CD14-positive monocyte (primary cell): ENCODE measurements around the gene DTD1. TPM values are rescaled to one million over a fixed set of nuclear protein-coding genes. Genes with fewer than 3 reads are reported as not detected.

ENCODE experiments used
- DNase-seq, 3 donors: peaks; one replicate each; pipeline ENCODE4 v3.0.0-alpha.2; 2011 to 2022
- H2AFZ ChIP-seq: 2 replicates; pipeline ENCODE4 v1.6.0; 2012; ENCODE audit warnings: mild to moderate bottlenecking, low read depth, low read length, inconsistent platforms; ENCODE audit not compliant: insufficient read depth, poor library complexity, severe bottlenecking
- H3K27ac ChIP-seq, 2 donors: 1 replicate in 1 of 2; 2 replicates in 1 of 2; pipeline ENCODE4 v1.5.1; 2012 to 2013; ENCODE audit warnings: low read length in 2 of 2, control low read depth in 1 of 2, inconsistent platforms in 1 of 2, low read depth in 1 of 2, mild to moderate bottlenecking in 1 of 2
- H3K27me3 ChIP-seq, 2 donors: one replicate each; pipeline versions ENCODE4 v1.6.0 to v1.6.1; 2011 to 2013; ENCODE audit warnings: low read length in 2 of 2; ENCODE audit not compliant: control insufficient read depth in 2 of 2, insufficient read depth in 2 of 2
- H3K36me3 ChIP-seq, 2 donors: replicated peaks in 1 of 2; 1 replicate in 1 of 2; 2 replicates in 1 of 2; pipeline versions ENCODE4 v1.5.1 to v1.6.1; 2012 to 2013; ENCODE audit warnings: low read length in 2 of 2, control low read depth in 1 of 2, inconsistent platforms in 1 of 2, mild to moderate bottlenecking in 1 of 2; ENCODE audit not compliant: insufficient read depth in 2 of 2, control insufficient read depth in 1 of 2
- H3K4me1 ChIP-seq, 2 donors: 1 replicate in 1 of 2; 2 replicates in 1 of 2; pipeline versions ENCODE4 v1.5.1 to v1.6.1; 2012 to 2013; ENCODE audit warnings: low read length in 2 of 2, control low read depth in 1 of 2, inconsistent platforms in 1 of 2, mild to moderate bottlenecking in 1 of 2, moderate library complexity in 1 of 2; ENCODE audit not compliant: insufficient read depth in 2 of 2, control insufficient read depth in 1 of 2
- H3K4me2 ChIP-seq: replicated peaks from 2 replicates; pipeline ENCODE3; 2012; ENCODE audit warnings: low read length, moderate library complexity, mild to moderate bottlenecking; ENCODE audit not compliant: poor library complexity, severe bottlenecking; ENCODE audit errors: extremely low read depth
- H3K4me3 ChIP-seq, 3 experiments: fragments of 200-600 bp in 1 of 3; sonication (generic) in 1 of 3; replicated peaks in 1 of 3; 1 replicate in 2 of 3; 2 replicates in 1 of 3; pipeline ENCODE4 v1.5.1; 2011 to 2013; ENCODE audit warnings: low read length in 3 of 3, mild to moderate bottlenecking in 3 of 3, control low read depth in 2 of 3, low read depth in 2 of 3, inconsistent platforms in 1 of 3, moderate library complexity in 1 of 3
- H3K79me2 ChIP-seq: 2 replicates; pipeline ENCODE4 v1.6.0; 2012; ENCODE audit warnings: mild to moderate bottlenecking, control low read depth, inconsistent platforms, low read length, moderate library complexity; ENCODE audit not compliant: insufficient read depth
- H3K9ac ChIP-seq: 2 replicates; pipeline ENCODE4 v1.6.0; 2017; ENCODE audit warnings: low read length, mild to moderate bottlenecking; ENCODE audit not compliant: insufficient read depth, poor library complexity, severe bottlenecking
- H3K9me3 ChIP-seq, 2 donors: replicated peaks in 1 of 2; 1 replicate in 1 of 2; 2 replicates in 1 of 2; pipeline versions ENCODE4 v1.5.1 to v1.6.1; 2012 to 2013; ENCODE audit warnings: low read length in 2 of 2, control low read depth in 1 of 2; ENCODE audit not compliant: control insufficient read depth in 1 of 2, insufficient read depth in 1 of 2
- H4K20me1 ChIP-seq: 2 replicates; pipeline ENCODE4 v1.6.0; 2012; ENCODE audit warnings: mild to moderate bottlenecking, low read length, control low read depth, moderate library complexity; ENCODE audit not compliant: insufficient read depth
- H3K27ac Mint-ChIP-seq, 7 donors: one replicate each; pipeline ENCODE4 v1.8.0; 2020; ENCODE audit warnings: mild to moderate bottlenecking in 7 of 7, mixed read lengths in 7 of 7, moderate library complexity in 6 of 7, inconsistent platforms in 2 of 7
- H3K27me3 Mint-ChIP-seq, 3 donors: one replicate each; pipeline ENCODE4 v1.8.0; 2021 to 2022; ENCODE audit warnings: low read depth in 3 of 3, mild to moderate bottlenecking in 3 of 3, mixed read lengths in 3 of 3, moderate library complexity in 3 of 3, inconsistent platforms in 1 of 3
- H3K36me3 Mint-ChIP-seq, 2 donors: one replicate each; pipeline ENCODE4 v1.8.0; 2020; ENCODE audit warnings: mixed read lengths in 2 of 2, inconsistent platforms in 1 of 2, mild to moderate bottlenecking in 1 of 2
- H3K4me1 Mint-ChIP-seq: one replicate; pipeline ENCODE4 v1.8.0; 2020; ENCODE audit warnings: mild to moderate bottlenecking, mixed read lengths
- H3K4me3 Mint-ChIP-seq, 2 donors: one replicate each; pipeline ENCODE4 v1.8.0; 2020; ENCODE audit warnings: mild to moderate bottlenecking in 2 of 2, mixed read lengths in 2 of 2, moderate library complexity in 1 of 2
- H3K9me3 Mint-ChIP-seq, 7 donors: one replicate each; pipeline ENCODE4 v1.8.0; 2020 to 2022; ENCODE audit warnings: mixed read lengths in 7 of 7, mild to moderate bottlenecking in 6 of 7, moderate library complexity in 6 of 7, inconsistent platforms in 2 of 7
- WGBS: methylation state at CpG from one replicate; pipeline ENCODE4 v1.1.5; 2013; ENCODE audit warnings: missing lambda C conversion rate; ENCODE audit not compliant: insufficient coverage; 5-methylcytosine and 5-hydroxymethylcytosine counted together
- intact Hi-C, 2 donors: fragments of 100-400 bp; cut with micrococcal nuclease; formaldehyde crosslinking; loops; one replicate each; pipeline versions ENCODE4 v1.15.0 to v1.15.1; 2023
- polyA plus RNA-seq, 3 donors: library from polyadenylated mRNA; depleted of rRNA in 1 of 3; unstranded in 2 of 3; stranded (reverse) in 1 of 3; fragments of 300-500 nt in 2 of 3; fragments of >200 nt in 1 of 3; fragmentation: Illumina TruSeq in 2 of 3; gene quantifications; 1 replicate in 2 of 3; 2 replicates in 1 of 3; pipeline ENCODE4 v1.2.3, GENCODE V29; 2012 to 2021
- TF ChIP-seq, protein P1 (sequence below): fragments of 200-600 bp; IDR thresholded peaks from one replicate; pipeline ENCODE4 v1.8.0; 2022; ENCODE audit warnings: antibody characterized with exemption, mild to moderate bottlenecking

Gene DTD1
- polyA plus RNA-seq, 3 donors: 18.8 to 33.6 (median 26.3) TPM

DNA sequence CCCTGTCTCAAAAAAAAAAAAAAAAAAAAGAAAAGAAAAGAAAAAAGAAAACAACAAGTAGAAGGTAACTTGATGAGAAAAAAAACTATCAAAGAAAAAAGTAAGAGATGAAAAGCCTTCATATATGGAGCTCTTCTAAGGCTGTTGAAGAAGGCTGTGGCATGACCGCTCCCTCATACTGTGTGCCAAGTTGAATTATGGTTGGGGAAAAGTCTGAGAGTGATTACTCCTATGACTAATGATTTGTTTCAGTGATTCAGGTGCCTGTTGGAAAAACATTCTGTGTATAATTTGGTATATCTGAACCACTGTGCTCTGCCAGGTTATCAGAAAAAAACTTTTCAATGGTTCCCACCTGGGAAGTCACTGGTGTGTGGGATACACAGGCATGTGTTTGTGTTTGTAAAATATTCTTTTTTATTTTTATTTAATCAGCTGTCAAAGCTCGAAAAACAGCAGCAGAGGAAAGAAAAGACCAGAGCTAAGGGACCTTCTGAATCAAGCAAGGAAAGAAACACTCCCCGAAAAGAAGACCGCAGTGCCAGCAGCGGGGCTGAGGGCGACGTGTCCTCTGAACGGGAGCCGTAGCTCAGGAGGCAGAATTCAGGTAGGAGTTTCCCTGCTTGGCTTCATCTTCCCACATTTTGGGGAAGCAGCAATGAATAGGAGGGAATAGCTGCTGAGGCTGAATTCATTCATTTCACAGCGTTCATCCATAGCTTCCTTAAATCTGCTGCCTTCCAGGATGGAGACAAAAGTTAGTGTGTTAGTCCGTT, 156.0 kb downstream of the DTD1 start:
- TF ChIP-seq, protein P1, sequence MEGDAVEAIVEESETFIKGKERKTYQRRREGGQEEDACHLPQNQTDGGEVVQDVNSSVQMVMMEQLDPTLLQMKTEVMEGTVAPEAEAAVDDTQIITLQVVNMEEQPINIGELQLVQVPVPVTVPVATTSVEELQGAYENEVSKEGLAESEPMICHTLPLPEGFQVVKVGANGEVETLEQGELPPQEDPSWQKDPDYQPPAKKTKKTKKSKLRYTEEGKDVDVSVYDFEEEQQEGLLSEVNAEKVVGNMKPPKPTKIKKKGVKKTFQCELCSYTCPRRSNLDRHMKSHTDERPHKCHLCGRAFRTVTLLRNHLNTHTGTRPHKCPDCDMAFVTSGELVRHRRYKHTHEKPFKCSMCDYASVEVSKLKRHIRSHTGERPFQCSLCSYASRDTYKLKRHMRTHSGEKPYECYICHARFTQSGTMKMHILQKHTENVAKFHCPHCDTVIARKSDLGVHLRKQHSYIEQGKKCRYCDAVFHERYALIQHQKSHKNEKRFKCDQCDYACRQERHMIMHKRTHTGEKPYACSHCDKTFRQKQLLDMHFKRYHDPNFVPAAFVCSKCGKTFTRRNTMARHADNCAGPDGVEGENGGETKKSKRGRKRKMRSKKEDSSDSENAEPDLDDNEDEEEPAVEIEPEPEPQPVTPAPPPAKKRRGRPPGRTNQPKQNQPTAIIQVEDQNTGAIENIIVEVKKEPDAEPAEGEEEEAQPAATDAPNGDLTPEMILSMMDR: no peak
- H3K36me3 ChIP-seq: peaks cover 0 to 8% of the 10 kb centered on the region in 2 donors
- H3K4me3 ChIP-seq: no peak overlapping the region
- intact Hi-C loops: no loop called here
- no peak overlapping the region for H3K27ac Mint-ChIP-seq
- H3K27me3 Mint-ChIP-seq: no peaks in the 10 kb centered on the region
- H3K4me3 Mint-ChIP-seq: no peak overlapping the region
- no peaks in the 10 kb centered on the region for H3K27me3 ChIP-seq
- WGBS: 100% methylated on average over 9 of the region's 11 CpGs
- DNase-seq: no peak
- H4K20me1 ChIP-seq: no peaks in the 10 kb centered on the region
- peaks cover 0 to 2% (median 0%) of the 10 kb centered on the region in 7 donors for H3K9me3 Mint-ChIP-seq
- no peak overlapping the region for H3K27ac ChIP-seq
- no peaks in the 10 kb centered on the region for H3K9me3 ChIP-seq
- no peak overlapping the region for H3K4me2 ChIP-seq
- no peaks in the 10 kb centered on the region for H3K4me1 ChIP-seq
- no peak overlapping the region for H3K9ac ChIP-seq
- H2AFZ ChIP-seq: no peak overlapping the region
- peaks cover 3% of the 10 kb centered on the region for H3K4me1 Mint-ChIP-seq
- H3K36me3 Mint-ChIP-seq: peaks cover 12 to 15% of the 10 kb centered on the region in 2 donors
- H3K79me2 ChIP-seq: no peaks in the 10 kb centered on the region

DNA sequence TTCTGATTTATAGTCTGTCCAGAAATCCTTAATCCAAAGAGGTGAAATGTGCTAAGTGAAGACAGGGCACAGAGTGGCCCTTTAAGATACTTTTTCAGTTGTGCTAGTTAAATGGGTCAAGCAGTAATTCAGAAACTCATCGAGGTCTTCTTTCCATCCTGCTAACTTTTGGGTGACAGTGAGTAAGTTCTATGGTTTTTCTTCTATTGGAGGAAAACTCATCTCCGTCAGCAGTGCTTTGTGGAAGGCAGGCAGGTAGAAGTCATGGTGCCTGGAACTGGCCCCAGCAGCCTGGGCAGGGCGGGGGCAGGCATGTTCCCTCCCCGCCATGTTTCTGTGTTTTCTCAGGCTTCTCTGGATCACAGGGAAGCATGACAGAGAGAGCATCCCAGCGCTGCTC, 159.2 kb downstream of the DTD1 start:
- Histone ChIP-seq H3K9ac (no peak overlapping the region), H3K4me2 (no peak overlapping the region), H3K36me3 (peaks cover 0 to 8% of the 10 kb centered on the region in 2 donors), H3K27me3 (no peaks in the 10 kb centered on the region), H3K9me3 (no peaks in the 10 kb centered on the region), H4K20me1 (no peaks in the 10 kb centered on the region), H3K27ac (no peak overlapping the region), H3K79me2 (no peaks in the 10 kb centered on the region), H3K4me1 (no peaks in the 10 kb centered on the region), H2AFZ (no peak overlapping the region), H3K4me3 (no peak overlapping the region)
- no peak overlapping the region for H3K4me3 Mint-ChIP-seq
- peaks cover 0 to 2% (median 0%) of the 10 kb centered on the region in 7 donors for H3K9me3 Mint-ChIP-seq
- H3K27me3 Mint-ChIP-seq: peaks cover 0 to 4% (median 0%) of the 10 kb centered on the region in 3 donors
- no peak for DNase-seq
- WGBS: 82% methylated on average over 4 of the region's 5 CpGs
- H3K4me1 Mint-ChIP-seq: peaks cover 3% of the 10 kb centered on the region
- intact Hi-C loops: no loop called here
- TF ChIP-seq, protein P1: no peak
- H3K27ac Mint-ChIP-seq: no peak overlapping the region
- peaks cover 12 to 15% of the 10 kb centered on the region in 2 donors for H3K36me3 Mint-ChIP-seq
